Islet precursor cell (in vitro differentiated cells): Measurements from ENCODE around the gene EXOSC6.
"Not testable (repeated sequence)": the region's sequence is repeated elsewhere in the genome, so short reads cannot be mapped to it uniquely, and the experiment has no call there.

Source experiments
- DNase-seq: peaks from one replicate; pipeline ENCODE4 v3.0.0-alpha.2; 2018

The EXOSC6 gene

DNA sequence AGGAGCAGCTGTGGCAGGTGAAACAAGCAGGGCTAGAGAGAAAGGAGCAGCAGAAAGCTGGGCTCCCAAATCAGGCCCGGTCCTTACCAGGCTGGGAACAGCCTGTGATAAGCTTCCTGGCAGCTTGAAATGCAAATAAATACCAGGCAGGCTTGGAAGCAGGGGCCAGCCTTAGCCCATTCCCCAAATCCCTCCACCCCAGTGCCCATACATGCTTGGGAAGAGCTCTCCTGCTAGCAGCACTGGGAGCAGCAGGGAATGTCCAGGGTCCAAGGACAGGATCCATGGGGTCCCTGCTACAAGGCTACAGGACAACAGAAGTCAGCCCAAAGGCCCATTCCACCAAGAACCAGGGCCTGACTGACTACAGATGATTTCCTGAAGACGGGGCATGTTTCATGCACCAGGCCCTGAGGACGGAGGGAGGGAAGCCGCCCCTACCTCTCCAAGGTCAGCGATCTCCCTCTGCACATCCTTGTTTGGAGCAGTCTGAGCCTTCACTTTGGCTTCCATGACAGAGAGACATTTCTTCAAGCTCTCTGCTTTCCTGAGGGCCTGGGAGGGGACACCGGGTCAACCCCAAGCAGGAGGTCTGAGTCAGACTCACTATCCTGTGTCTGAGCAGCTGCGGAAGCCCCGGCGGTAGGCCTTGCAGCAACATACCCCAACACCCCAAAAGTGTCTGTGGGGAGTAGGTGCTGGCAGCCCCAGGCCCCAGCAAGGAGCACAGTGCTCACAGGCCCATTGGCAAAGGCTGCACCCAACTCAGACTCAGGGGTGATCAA lies 2.6 kb upstream of the EXOSC6 start:
- no peak for DNase-seq

DNA sequence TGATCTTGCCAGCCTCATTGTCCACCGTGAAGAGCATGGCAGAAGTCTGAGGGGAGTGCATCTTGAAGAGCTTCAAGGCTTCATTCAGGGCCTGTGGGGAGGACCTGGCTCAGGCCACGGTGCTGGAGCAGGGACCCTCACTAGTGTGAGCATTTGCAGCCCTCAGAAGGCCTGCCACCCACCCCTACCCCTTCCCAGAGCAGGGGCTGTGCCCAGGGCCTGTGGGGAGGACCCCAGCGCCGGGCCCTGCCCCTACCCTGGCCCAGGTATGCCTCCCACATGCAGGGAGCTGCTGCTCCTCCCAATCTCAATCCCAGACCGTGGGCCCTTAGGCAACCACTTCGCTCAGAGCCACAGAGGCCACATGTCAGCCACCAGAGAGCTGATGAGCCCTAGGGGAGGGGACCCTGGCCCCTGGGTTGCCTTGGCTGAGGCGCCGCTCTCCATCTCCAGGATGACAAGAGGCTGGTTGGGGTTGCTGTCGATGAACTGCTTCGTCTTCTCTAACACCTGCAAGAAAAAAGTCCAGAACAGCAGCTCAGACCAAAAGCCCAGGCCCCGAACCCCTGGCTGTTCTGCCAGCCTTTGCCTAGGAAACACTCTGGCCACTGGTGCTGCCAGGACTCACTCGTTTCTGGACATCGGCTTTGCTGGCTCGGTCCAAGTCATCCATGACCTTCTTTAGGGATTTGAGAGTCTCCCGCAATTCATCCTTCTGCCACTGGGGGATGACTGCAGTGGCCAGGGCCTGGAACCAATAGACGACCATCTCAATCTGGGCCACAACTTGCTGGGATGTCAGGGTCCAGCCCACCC lies 1.8 kb upstream of the EXOSC6 start:
- peak; percentile 77 for DNase-seq

GRCh38 chr16:70252355-70252988 lies 732 bp upstream of the EXOSC6 start:
- DNase-seq = peak; percentile 73

DNA sequence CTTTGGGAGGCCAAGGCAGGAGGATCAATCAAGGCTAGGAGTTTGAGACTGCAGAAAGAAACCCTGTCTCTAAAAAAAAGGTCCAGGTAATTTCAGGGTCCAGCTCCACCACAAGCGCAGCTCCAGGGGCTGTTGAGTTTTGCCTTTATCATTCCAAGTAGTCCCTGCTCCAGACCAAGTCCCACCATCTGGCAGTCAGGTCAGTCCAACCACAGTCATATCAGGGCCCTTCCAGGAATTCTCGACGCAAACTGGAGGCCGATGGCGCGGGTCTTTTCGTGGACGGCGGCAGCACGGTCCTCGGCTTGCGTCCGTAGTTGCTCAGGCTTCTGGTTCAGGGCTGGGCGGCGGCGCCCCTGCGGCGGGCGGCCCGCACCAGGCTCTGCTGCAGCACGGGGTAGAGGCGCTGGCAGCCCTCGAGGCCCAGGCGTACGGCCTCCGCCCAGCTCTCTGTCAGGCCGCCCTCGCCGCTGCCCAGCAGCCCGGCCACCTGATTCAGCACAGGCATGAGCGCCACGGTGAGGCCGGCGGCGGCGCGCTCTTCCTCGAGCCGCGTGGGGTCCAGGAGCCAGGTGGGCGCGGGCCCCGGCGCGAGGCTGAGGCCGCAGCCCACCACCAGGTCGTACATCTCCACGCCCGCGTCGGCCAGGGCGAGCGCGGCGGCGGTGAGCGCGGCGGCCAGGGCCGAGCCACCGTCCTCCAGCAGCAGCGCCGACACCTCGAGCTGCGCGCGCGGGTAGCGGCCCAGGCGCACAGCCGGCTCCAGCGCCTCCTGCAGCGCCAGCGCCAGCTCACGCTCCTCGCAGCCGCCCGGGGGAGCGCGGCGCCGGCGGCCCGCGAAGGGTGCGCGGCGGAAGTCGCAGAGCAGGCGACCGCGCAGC lies 752 bp downstream of the EXOSC6 start:
- peak; percentile 73 for DNase-seq

DNA sequence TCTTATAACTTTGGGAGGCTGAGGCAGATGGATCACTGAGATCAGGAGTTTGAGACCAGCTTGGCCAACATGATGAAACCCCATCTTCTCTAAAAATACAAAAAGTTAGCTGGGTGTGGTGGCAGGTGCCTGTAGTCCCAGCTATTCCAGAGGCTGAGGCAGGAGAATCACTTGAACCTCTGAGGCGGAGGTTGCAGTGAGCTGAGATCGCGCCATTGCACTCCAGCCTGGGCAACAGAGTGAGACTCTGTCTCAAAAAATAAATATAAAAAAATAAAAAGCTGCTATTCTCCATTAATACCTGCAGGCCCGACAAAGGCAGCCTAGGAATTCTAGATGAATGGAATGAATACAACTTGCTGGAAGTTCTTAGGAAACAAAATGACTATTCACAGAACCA lies 2.0 kb downstream of the EXOSC6 start:
- not testable (repeated sequence) for DNase-seq

DNA sequence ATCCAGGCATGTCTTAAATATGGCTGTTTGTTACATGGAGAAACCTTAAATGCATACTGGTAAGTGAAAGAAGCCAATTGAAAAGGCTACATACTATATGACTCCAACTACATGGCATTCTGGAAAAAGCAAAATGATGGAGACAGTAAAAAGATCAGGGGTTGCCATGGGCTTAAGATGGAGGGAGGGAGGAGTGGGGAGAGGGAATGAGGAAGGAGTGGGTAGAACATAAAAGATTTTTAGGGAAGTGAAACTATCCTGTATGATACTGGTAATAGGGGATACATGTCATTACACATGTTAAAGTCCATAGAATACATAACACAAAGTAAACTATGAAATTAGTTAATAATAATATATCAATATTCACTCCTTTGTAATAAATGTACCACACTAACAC lies 13.0 kb downstream of the EXOSC6 start:
- not testable (repeated sequence) for DNase-seq

GRCh38 chr16:70231831-70232230 lies 19.9 kb downstream of the EXOSC6 start:
- not testable (repeated sequence) for DNase-seq

DNA sequence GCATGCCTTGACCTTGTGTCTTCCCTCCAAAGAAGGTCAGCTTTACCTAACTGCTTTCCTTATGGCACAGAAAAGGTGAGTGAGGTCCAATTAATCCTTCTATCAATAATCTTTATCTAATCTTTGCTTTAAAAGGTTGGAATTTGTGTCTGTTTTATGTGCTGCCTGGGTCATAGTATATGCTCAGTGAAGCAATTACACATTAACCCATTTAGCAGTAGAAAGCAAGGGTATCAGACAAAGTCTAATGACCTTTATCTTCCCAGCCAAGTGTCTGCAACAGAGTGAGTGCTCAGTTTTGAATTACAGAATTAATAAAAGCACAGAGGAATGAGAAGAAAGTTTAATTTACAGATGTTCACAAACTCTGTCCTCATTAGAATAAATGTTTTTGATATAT lies 25.7 kb downstream of the EXOSC6 start:
- DNase-seq = not testable (repeated sequence)

DNA sequence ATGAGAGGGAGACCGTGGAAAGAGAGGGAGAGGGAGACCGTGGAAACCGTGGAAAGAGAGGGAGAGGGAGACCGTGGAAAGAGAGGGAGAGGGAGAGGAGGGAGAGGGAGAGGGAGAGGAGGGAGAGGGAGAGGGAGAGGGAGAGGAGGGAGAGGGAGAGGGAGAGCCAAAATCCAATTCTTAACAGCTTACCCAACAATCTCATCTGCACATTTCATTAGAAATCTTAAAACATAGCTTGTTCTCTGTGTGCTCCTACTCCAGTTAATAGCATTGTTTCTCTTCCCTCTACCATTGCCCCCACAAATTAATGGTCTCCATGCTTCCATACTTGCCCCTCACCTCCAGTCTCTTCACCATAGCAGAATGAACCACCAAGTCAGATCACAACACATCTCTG lies 26.3 kb downstream of the EXOSC6 start:
- not testable (repeated sequence) for DNase-seq

DNA sequence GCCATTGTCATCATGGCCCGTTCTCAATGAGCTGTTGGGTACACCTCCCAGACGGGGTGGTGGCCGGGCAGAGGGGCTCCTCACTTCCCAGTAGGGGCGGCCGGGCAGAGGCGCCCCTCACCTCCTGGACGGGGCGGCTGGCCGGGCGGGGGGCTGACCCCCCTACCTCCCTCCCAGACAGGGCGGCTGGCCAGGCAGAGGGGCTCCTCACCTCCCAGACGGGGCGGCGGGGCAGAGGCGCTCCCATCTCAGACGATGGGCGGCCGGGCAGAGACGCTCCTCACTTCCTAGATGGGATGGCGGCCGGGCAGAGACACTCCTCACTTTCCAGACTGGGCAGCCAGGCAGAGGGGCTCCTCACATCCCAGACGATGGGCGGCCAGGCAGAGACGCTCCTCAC lies 27.1 kb downstream of the EXOSC6 start:
- DNase-seq = not testable (repeated sequence)

- not testable (repeated sequence) for DNase-seq
Measured at GRCh38 chr16:70223971-70224513, 27.7 kb downstream of the EXOSC6 start.

- not testable (repeated sequence) for DNase-seq
Measured at GRCh38 chr16:70223216-70223615, 28.5 kb downstream of the EXOSC6 start.

DNA sequence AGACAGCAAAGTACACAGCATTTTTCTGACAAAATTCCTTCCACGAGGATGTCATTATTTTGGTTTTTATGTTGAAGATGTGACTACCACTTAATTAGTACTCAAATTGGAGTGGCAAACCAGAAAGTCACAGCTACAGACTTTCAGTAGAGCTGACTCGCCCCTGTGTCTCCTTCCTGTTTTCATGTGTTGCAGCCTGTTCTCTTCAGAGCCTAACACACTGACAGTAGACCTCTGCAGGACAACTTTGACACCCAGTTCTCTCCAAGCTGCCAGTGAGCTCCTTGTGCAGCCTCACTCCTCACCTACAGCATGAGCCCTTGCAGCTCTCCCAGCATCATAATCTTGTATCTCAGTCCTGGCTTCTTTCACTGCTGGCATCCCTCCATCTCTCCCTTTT lies 29.2 kb downstream of the EXOSC6 start:
- DNase-seq = not testable (repeated sequence)

- DNase-seq = not testable (repeated sequence)
Measured at GRCh38 chr16:70218586-70218985, 33.2 kb downstream of the EXOSC6 start.

DNA sequence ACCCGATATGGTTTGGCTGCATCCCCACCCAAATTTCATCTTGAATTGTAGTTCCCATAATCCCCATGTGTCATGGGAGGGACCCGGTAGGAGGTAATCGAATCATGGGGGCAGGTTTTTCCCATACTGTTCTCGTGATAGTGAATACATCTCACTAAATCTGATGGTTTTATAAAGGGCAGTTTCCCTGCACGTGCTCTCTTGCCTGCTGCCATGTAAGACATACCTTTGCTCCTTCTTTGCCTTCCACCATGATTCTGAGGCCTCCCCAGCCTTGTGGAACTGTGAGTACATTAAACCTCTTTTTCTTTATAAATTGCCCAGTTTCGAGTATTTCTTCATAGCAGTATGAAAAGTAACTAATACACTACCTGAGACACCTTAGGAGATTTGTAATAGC lies 45.4 kb downstream of the EXOSC6 start:
- not testable (repeated sequence) for DNase-seq

DNA sequence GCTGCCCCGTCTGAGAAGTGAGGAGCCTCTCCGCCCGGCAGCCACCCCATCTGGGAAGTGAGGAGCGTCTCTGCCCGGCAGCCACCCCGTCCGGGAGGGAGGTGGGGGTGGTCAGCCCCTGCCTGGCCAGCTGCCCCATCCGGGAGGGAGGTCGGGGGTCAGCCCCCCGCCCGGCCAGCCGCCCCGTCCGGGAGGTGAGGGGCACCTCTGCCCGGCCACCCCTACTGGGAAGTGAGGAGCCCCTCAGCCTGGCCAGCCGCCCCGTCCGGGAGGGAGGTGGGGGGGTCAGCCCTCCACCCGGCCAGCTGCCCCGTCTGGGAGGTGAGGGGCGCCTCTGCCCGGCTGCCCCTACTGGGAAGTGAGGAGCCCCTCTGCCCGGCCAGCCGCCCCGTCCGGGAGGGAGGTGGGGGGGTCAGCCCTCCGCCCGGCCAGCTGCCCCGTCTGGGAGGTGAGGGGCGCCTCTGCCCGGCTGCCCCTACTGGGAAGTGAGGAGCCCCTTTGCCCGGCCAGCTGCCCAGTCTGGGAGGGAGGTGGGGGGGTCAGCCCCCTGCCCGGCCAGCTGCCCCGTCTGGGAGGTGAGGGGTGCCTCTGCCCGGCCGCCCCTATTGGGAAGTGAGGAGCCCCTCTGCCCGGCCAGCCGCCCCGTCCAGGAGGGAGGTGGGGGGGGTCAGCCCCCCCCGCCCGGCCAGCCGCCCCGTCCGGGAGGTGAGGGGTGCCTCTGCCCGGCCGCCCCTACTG lies 46.9 kb downstream of the EXOSC6 start:
- not testable (repeated sequence) for DNase-seq

DNA sequence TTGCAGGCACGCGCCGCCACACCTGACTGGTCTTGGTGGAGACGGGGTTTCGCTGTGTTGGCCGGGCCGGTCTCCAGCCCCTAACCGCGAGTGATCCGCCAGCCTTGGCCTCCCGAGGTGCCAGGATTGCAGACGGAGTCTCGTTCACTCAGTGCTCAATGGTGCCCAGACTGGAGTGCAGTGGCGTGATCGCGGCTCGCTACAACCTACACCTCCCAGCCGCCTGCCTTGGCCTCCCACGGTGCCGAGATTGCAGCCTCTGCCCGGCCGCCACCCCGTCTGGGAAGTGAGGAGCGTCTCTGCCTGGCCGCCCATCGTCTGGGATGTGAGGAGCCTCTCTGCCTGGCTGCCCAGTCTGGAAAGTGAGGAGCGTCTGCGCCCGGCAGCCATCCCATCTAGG lies 47.7 kb downstream of the EXOSC6 start:
- not testable (repeated sequence) for DNase-seq

GRCh38 chr16:70203508-70203907 lies 48.2 kb downstream of the EXOSC6 start:
- DNase-seq = not testable (repeated sequence)

DNA sequence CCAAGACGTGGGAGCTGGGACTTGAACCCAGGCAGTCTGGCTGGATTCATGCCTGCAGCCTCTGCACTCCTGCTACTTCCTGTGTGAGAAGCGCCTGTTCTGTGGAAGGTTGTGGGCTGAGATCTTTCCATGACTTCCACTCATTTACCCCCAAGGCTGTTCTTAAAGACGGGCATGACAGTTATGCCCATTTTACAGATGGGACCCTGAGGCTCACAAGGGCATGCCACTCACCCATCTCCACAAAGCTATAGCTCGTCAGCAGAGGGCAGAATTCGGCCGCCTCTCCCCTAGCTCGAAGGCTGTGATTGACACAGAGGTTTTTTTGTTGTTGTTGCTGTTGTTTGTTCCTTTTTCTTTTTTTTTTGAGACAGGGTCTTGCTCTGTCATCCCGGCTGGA lies 51.7 kb downstream of the EXOSC6 start:
- not testable (repeated sequence) for DNase-seq

GRCh38 chr16:70199170-70199569 lies 52.6 kb downstream of the EXOSC6 start:
- not testable (repeated sequence) for DNase-seq

DNA sequence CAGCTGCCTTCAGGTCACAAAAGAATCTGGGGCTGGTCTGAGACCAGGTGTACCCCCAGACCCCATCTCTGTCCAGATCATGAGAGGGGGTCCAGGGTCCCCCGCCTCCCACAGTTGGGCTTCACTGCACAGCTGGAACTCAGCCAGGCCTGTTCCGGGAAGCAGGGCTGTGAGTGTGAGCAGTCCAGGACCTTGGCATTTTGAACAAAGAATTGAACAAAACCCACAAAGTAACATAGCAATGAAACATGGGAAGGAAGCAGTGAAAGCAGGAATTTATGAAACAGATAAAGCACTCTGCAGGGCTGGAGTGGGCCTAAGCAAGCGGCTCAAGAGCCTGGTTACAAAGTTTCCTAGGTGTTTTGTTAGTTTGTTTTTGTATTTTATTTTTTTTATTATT lies 53.1 kb downstream of the EXOSC6 start:
- DNase-seq = not testable (repeated sequence)
